Common myeloid progenitor, CD34-positive (primary cell): Measurements from ENCODE around the gene CXCL12.

Experiments
- CTCF ChIA-PET: fragments of 350-600 bp; sonication (Branson Sonifier 250); formaldehyde crosslinking; loops from one replicate; lab custom pipeline; 2021; ENCODE audit warnings: antibody characterized with exemption; lab: Charles Lee
- POLR2A ChIA-PET: fragments of 350-600 bp; sonication (Branson Sonifier 250); formaldehyde crosslinking; loops from one replicate; lab custom pipeline; 2021; ENCODE audit warnings: antibody characterized with exemption; lab: Charles Lee
- DNase-seq, 3 donors: peaks; one replicate each; pipeline versions ENCODE4 v3.0.0 to v3.0.0-alpha.2; 2013
- H3K27ac ChIP-seq, 2 experiments: 1 replicate in 1 of 2; 2 replicates in 1 of 2; pipeline ENCODE4 v1.7.0; 2013; ENCODE audit warnings: inconsistent platforms in 2 of 2, low read length in 2 of 2, mild to moderate bottlenecking in 2 of 2, low read depth in 1 of 2, moderate library complexity in 1 of 2; ENCODE audit not compliant: severe bottlenecking in 2 of 2, insufficient read depth in 1 of 2, poor library complexity in 1 of 2
- H3K27me3 ChIP-seq, 5 experiments: replicated peaks in 2 of 5; 1 replicate in 3 of 5; 2 replicates in 2 of 5; pipeline versions ENCODE4 v1.6.1 to v1.7.0; 2013; ENCODE audit warnings: low read length in 4 of 5, mild to moderate bottlenecking in 2 of 5, moderate library complexity in 2 of 5, inconsistent platforms in 1 of 5; ENCODE audit not compliant: insufficient read depth in 5 of 5, control insufficient read depth in 4 of 5
- H3K36me3 ChIP-seq, 4 experiments: 1 replicate in 2 of 4; 2 replicates in 2 of 4; pipeline versions ENCODE4 v1.6.1 to v1.7.0; 2013; ENCODE audit warnings: low read length in 3 of 4, control low read depth in 1 of 4, mild to moderate bottlenecking in 1 of 4; ENCODE audit not compliant: control insufficient read depth in 4 of 4, insufficient read depth in 4 of 4
- H3K4me1 ChIP-seq, 4 experiments: 1 replicate in 3 of 4; 2 replicates in 1 of 4; pipeline versions ENCODE4 v1.6.1 to v1.7.1; 2013; ENCODE audit warnings: low read length in 3 of 4, mild to moderate bottlenecking in 3 of 4, control low read depth in 1 of 4, inconsistent platforms in 1 of 4, moderate library complexity in 1 of 4; ENCODE audit not compliant: control insufficient read depth in 4 of 4, insufficient read depth in 4 of 4; ENCODE audit errors: control extremely low read depth in 1 of 4
- H3K4me3 ChIP-seq, 7 experiments: 1 replicate in 4 of 7; 2 replicates in 3 of 7; pipeline versions ENCODE4 v1.5.1 to v1.7.0; 2013; ENCODE audit warnings: mild to moderate bottlenecking in 7 of 7, low read length in 6 of 7, moderate library complexity in 6 of 7, inconsistent platforms in 2 of 7, low read depth in 2 of 7, control low read depth in 1 of 7; ENCODE audit not compliant: insufficient read depth in 4 of 7, control insufficient read depth in 1 of 7; ENCODE audit errors: extremely low read depth in 1 of 7
- H3K9me3 ChIP-seq, 5 experiments: 1 replicate in 4 of 5; 2 replicates in 1 of 5; pipeline versions ENCODE4 v1.6.1 to v1.7.1; 2013; ENCODE audit warnings: low read length in 4 of 5, mild to moderate bottlenecking in 2 of 5, inconsistent platforms in 1 of 5, low read depth in 1 of 5, moderate library complexity in 1 of 5; ENCODE audit not compliant: control insufficient read depth in 4 of 5, insufficient read depth in 2 of 5; ENCODE audit errors: control extremely low read depth in 1 of 5
- WGBS: methylation state at CpG from one replicate; pipeline ENCODE4 v1.1.5; 2013; ENCODE audit not compliant: insufficient coverage; 5-methylcytosine and 5-hydroxymethylcytosine counted together

CXCL12 gene

GRCh38 chr10:44380829-44381600 is 3.9 kb downstream of the CXCL12 start:
- 100% methylated on average over 6 of the region's 8 CpGs for WGBS
- CTCF ChIA-PET, result no interaction called here
- no peak overlapping the region for H3K4me3 ChIP-seq

DNA sequence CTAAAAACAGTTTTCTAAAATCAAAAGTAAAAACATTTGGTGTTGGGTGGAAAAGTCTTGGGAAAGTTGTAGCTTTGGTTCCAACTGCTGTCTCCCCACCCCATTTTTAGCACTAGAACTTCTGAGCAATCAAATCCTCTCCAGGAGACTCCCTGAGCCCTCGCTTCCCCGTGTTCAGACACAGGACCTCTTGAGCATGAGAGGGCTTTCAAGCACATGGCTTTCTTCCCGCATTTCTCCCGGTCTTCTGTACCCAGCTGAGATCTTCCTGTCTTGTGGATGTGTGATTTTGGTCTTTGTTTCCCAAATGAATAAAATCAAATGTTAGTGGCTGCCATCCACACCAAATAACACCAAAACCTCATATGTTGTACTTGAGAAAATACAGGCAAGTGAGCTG is 5.0 kb downstream of the CXCL12 start:
- Histone ChIP-seq H3K4me3 (no peak overlapping the region), H3K27ac (no peak overlapping the region), H3K9me3 (no peaks in the 10 kb centered on the region), H3K4me1 (peaks cover 0 to 13% (median 8%) of the 10 kb centered on the region in 4 experiments), H3K27me3 (peaks cover 0 to 57% (median 30%) of the 10 kb centered on the region in 5 experiments), H3K36me3 (no peaks in the 10 kb centered on the region)
- ChIA-PET POLR2A (no interaction called here), CTCF (interaction anchor here (1.3 kb wide), 1 partner anchor 12 kb away, joined by 4 read pairs; no protein-coding TSS in a partner anchor)
- 100% methylated on average over 1 of the region's 4 CpGs for WGBS
- DNase-seq, result no peak

More at GRCh38 chr10:44380829-44381600, 3.9 kb downstream of the CXCL12 start:
- Histone ChIP-seq H3K9me3 (no peaks in the 10 kb centered on the region), H3K27me3 (peaks cover 0 to 67% (median 30%) of the 10 kb centered on the region in 5 experiments), H3K27ac (no peak overlapping the region), H3K36me3 (no peaks in the 10 kb centered on the region), H3K4me1 (peaks cover 0 to 22% (median 14%) of the 10 kb centered on the region in 4 experiments)
- no peak for DNase-seq
- POLR2A ChIA-PET, result no interaction called here

DNA sequence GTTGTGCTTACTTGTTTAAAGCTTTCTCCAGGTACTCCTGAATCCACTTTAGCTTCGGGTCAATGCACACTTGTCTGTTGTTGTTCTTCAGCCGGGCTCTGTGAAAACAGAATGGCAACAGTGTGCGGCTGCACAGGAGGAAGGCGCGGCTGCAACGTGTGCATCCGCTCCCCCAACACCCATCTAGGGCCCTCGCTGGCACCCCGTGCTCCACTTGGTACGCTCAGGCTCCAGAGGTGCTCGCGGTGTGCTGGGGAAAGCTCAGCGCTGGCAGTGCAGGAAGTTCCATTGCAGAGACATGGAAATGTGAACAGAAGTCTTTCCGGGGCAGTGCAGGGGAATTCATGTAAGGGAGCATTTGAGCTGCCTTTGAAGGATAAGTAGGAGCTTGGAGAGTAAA is 6.3 kb downstream of the CXCL12 start:
- no peak overlapping the region for H3K27ac ChIP-seq
- CTCF ChIA-PET, result interaction anchor here (0.7 to 1.3 kb wide), 2 partner anchors 11 to 708 kb away, joined by 3 to 4 read pairs; no protein-coding TSS in a partner anchor
- no peak overlapping the region for H3K4me3 ChIP-seq
- no peaks in the 10 kb centered on the region for H3K36me3 ChIP-seq
- WGBS, result 98% methylated on average over 10 of the region's 14 CpGs
- H3K4me1 ChIP-seq, result peaks cover 0 to 1% (median under 1%) of the 10 kb centered on the region in 4 experiments
- peaks cover 0 to 48% (median 20%) of the 10 kb centered on the region in 5 experiments for H3K27me3 ChIP-seq
- no peak for DNase-seq
- no peaks in the 10 kb centered on the region for H3K9me3 ChIP-seq
- POLR2A ChIA-PET, result no interaction called here

- no peak for DNase-seq
- H3K27me3 ChIP-seq, result peaks cover 0 to 39% (median 14%) of the 10 kb centered on the region in 5 experiments
- WGBS, result 89% methylated on average over 14 of the region's 16 CpGs
- no peak overlapping the region for H3K4me3 ChIP-seq
- H3K36me3 ChIP-seq, result no peaks in the 10 kb centered on the region
- ChIA-PET POLR2A (no interaction called here), CTCF (interaction anchor here (1.2 kb wide), 1 partner anchor 9 kb away, joined by 5 read pairs; no protein-coding TSS in a partner anchor)
- H3K4me1 ChIP-seq, result no peaks in the 10 kb centered on the region
- no peaks in the 10 kb centered on the region for H3K9me3 ChIP-seq
- H3K27ac ChIP-seq, result no peak overlapping the region
These were observed 7.1 kb downstream of the CXCL12 start for GRCh38 chr10:44377651-44378310.

- POLR2A ChIA-PET, result no interaction called here
- Histone ChIP-seq H3K9me3 (no peaks in the 10 kb centered on the region), H3K4me1 (no peaks in the 10 kb centered on the region), H3K27me3 (peaks cover 0 to 27% (median 8%) of the 10 kb centered on the region in 5 experiments), H3K36me3 (no peaks in the 10 kb centered on the region), H3K4me3 (no peak overlapping the region), H3K27ac (no peak overlapping the region)
- no peak for DNase-seq
- CTCF ChIA-PET, result interaction anchor here (1.2 kb wide), 1 partner anchor 10 kb away, joined by 5 read pairs; no protein-coding TSS in a partner anchor
- WGBS, result 85% methylated on average over 6 of the region's 7 CpGs
These were observed 8.3 kb downstream of the CXCL12 start for GRCh38 chr10:44376472-44377099.

DNA sequence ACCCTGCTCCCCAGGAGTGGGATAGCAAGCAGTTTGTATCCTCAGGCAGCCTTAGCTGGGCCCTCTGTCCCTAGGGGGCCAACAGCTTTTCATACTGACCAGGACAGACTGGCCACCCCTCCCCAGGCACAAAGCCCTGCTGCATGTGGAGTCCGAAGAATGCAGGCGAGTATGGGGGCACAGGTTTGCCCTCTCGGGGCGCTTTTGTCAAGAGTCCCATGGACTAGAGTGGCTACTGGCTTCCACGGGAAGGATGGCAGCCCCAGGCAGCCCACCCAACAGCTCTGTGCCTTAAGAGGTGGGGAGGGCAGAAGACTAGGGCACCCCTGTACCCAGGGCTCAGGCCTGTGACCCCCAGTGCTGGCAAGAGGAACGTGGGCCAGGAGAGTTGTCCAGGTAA is 10.7 kb downstream of the CXCL12 start:
- ChIA-PET CTCF (interaction anchor here (0.8 kb wide), 1 partner anchor 49 kb away, joined by 3 read pairs; no protein-coding TSS in a partner anchor), POLR2A (no interaction called here)
- DNase-seq, result no peak
- WGBS, result 100% methylated on average over 6 of the region's 6 CpGs
- H3K4me3 ChIP-seq, result no peak overlapping the region
- peaks cover 0 to 9% (median 2%) of the 10 kb centered on the region in 5 experiments for H3K27me3 ChIP-seq
- H3K36me3 ChIP-seq, result no peaks in the 10 kb centered on the region
- H3K27ac ChIP-seq, result no peak overlapping the region
- no peaks in the 10 kb centered on the region for H3K4me1 ChIP-seq
- no peaks in the 10 kb centered on the region for H3K9me3 ChIP-seq
